ENCODE results near the gene CARD11.

CARD11 gene

GRCh38 chr7:3005257-3005656 is 38.4 kb downstream of the CARD11 start:
- DNase-seq (ENCODE audit: low read depth in 1 of 2, low spot score in 1 of 2) = no peak
- no peak overlapping the region for H3K4me3 ChIP-seq (replicated peaks; ENCODE audit: insufficient read depth, low read length)
- no peak overlapping the region for H3K27ac ChIP-seq (replicated peaks)
- H3K27me3 ChIP-seq (ENCODE audit: insufficient read depth, poor library complexity, severe bottlenecking) = no peaks in the 10 kb centered on the region
- TF ChIP-seq CTCF (IDR thresholded peaks at IDR 0.05; ENCODE audit: insufficient read depth, low read length) = no peak

GRCh38 chr7:3003936-3004335 is 39.7 kb downstream of the CARD11 start:
- Histone ChIP-seq H3K27ac (replicated peaks) (no peak overlapping the region), H3K4me3 (replicated peaks; ENCODE audit: insufficient read depth, low read length) (no peak overlapping the region), H3K27me3 (ENCODE audit: insufficient read depth, poor library complexity, severe bottlenecking) (no peaks in the 10 kb centered on the region)
- TF ChIP-seq GABPA (IDR thresholded peaks at IDR 0.05; ENCODE audit: low read depth) (no peak), REST (IDR thresholded peaks at IDR 0.05; ENCODE audit: insufficient replicate concordance, low read depth) (no peak), SPI1 (IDR thresholded peaks at IDR 0.05; ENCODE audit: borderline replicate concordance, low read depth) (no peak), CTCF (IDR thresholded peaks at IDR 0.05; ENCODE audit: insufficient read depth, low read length) (no peak), POLR2AphosphoS5 (IDR thresholded peaks at IDR 0.05; ENCODE audit: low read depth) (no peak)
- no peak for DNase-seq (ENCODE audit: low read depth in 1 of 2, low spot score in 1 of 2)

- no peak for TF ChIP-seq CTCF (IDR thresholded peaks at IDR 0.05; ENCODE audit: insufficient read depth, low read length)
- TF ChIP-seq GABPA (IDR thresholded peaks at IDR 0.05; ENCODE audit: low read depth) = no peak
- no peak for TF ChIP-seq POLR2AphosphoS5 (IDR thresholded peaks at IDR 0.05; ENCODE audit: low read depth)
- TF ChIP-seq REST (IDR thresholded peaks at IDR 0.05; ENCODE audit: insufficient replicate concordance, low read depth) = no peak
- TF ChIP-seq SPI1 (IDR thresholded peaks at IDR 0.05; ENCODE audit: borderline replicate concordance, low read depth) = no peak
- H3K4me3 ChIP-seq (replicated peaks; ENCODE audit: insufficient read depth, low read length) = no peak overlapping the region
- no peak overlapping the region for H3K27ac ChIP-seq (replicated peaks)
- DNase-seq (ENCODE audit: low read depth in 1 of 2, low spot score in 1 of 2) = no peak
- no peaks in the 10 kb centered on the region for H3K27me3 ChIP-seq (ENCODE audit: insufficient read depth, poor library complexity, severe bottlenecking)
Measured at GRCh38 chr7:3002631-3003030, 41.0 kb downstream of the CARD11 start.

GRCh38 chr7:3000566-3000965 is 43.1 kb downstream of the CARD11 start:
- Histone ChIP-seq H3K4me3 (replicated peaks; ENCODE audit: insufficient read depth, low read length) (no peak overlapping the region), H3K27me3 (ENCODE audit: insufficient read depth, poor library complexity, severe bottlenecking) (no peaks in the 10 kb centered on the region), H3K27ac (replicated peaks) (no peak overlapping the region)
- DNase-seq (ENCODE audit: low read depth in 1 of 2, low spot score in 1 of 2) = no peak
- TF ChIP-seq POLR2AphosphoS5 (IDR thresholded peaks at IDR 0.05; ENCODE audit: low read depth) = no peak

Measured in HL-60 (cell line).